ENCODE data around the gene MAP2K7. TPM values are rescaled to one million over a fixed set of nuclear protein-coding genes. Genes with fewer than 3 reads are reported as not detected.
"Not testable (repeated sequence)": the region's sequence is repeated elsewhere in the genome, so short reads cannot be mapped to it uniquely, and the experiment has no call there.

Gene MAP2K7
- total RNA-seq, 1 donor from 2014 or later = 15.4 TPM

- ATAC-seq = peak; percentile 5
Observed at GRCh38 chr19:7908742-7909461, 5.2 kb downstream of the MAP2K7 start.

DNA sequence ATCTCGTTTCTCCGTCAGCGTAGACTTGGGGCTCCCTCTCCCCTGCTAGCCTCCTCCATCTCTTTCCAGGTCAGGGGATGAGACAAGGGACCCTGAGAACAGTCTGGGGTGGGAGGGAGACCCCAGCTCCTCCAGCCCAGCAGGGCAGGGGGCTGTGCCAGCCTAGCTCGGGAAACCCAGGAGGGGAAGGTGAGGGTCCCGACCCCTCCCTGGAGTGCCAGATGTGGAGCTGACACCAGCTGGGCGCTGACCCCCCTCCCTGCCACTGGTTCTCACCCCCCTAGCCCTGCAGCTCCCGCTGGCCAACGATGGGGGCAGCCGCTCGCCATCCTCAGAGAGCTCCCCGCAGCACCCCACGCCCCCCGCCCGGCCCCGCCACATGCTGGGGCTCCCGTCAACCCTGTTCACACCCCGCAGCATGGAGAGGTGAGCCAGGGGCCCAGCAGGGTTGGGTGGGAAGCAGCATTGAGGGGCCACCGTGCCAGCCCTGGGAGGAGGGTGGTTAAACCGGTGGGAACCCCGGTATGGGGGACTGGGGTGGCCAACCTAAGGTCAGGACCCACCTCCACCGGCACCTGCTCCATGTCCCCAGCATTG is 5.9 kb downstream of the MAP2K7 start:
- no peak for ATAC-seq

DNA sequence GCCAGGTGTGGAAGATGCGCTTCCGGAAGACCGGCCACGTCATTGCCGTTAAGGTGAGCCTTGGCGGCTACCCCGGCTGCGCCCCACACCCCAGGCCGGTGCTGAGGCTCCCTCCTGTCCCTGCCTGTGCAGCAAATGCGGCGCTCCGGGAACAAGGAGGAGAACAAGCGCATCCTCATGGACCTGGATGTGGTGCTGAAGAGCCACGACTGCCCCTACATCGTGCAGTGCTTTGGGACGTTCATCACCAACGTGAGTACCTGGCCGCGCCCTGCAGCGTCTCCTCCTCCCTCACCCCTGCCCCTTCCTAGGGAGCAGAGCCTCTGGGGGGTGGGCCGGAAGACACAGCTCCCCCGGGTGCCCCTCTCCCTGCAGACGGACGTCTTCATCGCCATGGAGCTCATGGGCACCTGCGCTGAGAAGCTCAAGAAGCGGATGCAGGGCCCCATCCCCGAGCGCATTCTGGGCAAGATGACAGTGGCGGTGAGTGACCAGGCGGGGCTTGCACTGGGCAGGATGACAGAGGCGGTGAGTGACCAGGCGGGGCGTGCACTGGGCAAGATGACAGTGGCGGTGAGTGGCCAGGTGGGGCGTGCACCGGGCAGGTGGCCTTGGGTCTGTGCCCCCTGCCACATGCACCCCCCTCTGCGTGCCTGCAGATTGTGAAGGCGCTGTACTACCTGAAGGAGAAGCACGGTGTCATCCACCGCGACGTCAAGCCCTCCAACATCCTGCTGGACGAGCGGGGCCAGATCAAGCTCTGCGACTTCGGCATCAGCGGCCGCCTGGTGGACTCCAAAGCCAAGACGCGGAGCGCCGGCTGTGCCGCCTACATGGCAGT is 6.9 kb downstream of the MAP2K7 start:
- ATAC-seq = no peak

- ATAC-seq = no peak
Observed at GRCh38 chr19:7911508-7912143, 7.9 kb downstream of the MAP2K7 start.

- ATAC-seq = no peak
Observed at GRCh38 chr19:7912144-7912696, 8.5 kb downstream of the MAP2K7 start.

DNA sequence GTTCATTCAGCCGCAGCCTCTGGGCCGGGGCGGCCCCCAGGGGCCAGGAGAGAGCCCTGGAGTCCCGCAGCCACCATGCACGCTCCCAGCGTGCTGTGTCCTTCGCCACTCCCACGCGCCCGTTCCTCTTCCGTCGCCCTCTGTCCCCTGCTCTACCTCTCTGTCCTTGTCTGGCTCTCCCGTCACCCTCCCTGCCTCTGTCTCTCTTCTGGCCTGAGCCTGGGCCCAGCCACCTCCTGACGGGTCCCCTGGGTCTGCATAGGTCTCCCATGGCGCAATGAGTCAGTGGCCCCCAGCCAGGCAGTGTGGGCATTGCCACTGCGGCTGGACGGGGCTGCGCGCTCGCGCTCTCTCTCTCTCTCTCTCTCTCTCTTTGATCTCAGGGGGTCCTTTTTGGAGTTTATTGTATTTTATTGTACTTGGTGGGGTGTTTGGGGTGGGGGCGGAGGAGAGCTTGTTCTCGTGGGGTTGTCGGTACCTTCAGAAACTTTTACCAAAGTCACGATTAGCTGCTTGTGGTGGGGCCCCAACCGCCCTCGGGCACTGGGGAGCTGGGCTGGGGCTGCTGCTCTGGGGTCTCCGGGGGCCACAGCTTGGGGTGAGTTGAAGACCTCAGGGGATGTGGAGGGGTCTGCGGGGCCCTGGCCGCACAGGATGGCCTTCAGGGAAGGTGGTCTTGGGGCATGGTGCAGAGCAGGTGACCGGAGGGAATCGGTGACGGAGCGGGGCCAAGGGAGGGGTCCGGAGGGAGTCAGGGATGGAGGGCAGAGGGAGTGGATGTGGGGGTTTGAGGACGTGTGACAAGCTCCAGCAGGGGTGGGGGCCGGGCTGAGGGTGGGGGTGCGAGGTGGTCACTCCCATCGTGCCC is 9.3 kb downstream of the MAP2K7 start:
- ATAC-seq = no peak

- no peak for ATAC-seq
Observed at GRCh38 chr19:7913652-7914051, 10.0 kb downstream of the MAP2K7 start.

- no peak for ATAC-seq
Observed at GRCh38 chr19:7914099-7914498, 10.4 kb downstream of the MAP2K7 start.

DNA sequence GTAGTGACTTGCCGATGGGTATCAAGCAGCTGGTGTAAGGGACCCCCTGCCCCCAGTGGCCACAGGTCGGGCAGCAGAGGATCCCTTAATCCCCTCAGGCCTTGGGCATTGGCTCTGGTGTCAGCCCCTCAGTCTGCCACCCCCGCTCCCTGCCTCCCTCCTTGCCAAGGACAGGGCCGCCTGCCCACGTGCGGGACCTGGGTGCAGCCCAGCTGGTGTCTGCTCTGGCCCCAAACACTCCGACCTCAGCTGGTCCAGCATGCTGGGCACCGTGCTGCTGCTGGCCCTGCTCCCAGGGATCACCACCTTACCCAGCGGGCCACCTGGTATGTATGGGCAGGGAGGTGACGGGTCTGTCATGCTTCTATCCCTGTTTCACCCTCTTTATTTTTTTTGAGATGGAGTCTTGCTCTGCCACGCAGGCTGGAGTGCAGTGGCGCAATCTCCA is 10.9 kb downstream of the MAP2K7 start, which contains the start of gene TGFBR3L:
TSS of gene TGFBR3L (plus strand) at position 233 of the 448 bp plus-strand sequence.
- no peak for ATAC-seq

GRCh38 chr19:7915250-7916102 is 11.8 kb downstream of the MAP2K7 start:
- no peak for ATAC-seq

DNA sequence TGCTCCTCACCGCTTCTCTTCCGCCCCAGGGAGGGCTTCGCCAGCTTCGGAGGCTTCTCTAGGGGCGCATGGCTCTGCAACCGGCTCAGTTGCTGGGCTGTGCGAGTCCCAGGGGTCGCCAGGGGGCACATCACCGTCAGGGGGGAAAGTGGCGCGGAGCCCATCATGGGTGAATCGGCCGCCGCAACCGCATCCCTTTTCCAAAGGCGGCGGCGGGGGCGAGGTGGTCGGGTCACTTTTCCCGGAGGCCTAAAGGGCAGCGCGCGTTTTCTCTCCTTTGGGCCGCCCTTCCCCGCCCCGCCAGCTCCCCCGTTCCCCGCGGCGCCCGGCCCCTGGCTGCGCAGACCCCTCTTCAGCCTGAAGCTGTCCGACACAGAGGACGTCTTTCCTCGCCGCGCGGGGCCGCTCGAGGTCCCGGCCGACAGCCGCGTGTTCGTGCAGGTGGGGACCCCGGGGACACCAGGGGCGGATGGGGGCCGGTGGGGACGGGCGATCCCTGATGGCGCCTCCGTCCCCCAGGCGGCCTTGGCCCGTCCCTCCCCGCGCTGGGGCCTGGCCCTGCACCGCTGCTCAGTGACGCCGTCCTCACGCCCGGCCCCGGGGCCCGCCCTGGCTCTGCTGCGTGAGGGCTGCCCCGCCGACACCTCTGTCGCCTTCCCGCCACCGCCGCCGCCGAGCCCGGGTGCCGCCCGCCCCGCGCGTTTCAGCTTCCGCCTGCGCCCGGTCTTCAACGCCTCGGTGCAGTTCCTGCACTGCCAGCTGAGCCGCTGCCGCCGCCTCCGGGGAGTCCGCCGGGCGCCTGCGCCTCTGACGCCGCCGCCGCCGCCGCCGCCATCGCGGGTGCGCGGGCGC is 12.7 kb downstream of the MAP2K7 start:
- ATAC-seq = no peak

DNA sequence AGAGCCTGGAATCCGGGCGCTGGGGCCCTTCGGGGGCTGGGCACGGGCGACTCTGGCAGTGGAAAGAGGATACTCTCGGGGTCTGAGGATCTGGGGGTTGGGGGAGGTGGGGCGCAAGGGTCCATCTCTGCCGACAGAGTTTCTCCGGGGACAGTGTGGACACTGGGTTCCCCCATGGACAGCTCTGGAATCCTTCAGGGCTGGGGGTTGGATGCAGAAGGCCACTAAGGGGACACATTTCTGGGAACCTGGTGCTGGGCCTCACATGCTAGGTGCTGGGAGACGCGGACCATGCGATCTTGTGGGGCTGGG is 13.2 kb downstream of the MAP2K7 start:
- no peak for ATAC-seq

DNA sequence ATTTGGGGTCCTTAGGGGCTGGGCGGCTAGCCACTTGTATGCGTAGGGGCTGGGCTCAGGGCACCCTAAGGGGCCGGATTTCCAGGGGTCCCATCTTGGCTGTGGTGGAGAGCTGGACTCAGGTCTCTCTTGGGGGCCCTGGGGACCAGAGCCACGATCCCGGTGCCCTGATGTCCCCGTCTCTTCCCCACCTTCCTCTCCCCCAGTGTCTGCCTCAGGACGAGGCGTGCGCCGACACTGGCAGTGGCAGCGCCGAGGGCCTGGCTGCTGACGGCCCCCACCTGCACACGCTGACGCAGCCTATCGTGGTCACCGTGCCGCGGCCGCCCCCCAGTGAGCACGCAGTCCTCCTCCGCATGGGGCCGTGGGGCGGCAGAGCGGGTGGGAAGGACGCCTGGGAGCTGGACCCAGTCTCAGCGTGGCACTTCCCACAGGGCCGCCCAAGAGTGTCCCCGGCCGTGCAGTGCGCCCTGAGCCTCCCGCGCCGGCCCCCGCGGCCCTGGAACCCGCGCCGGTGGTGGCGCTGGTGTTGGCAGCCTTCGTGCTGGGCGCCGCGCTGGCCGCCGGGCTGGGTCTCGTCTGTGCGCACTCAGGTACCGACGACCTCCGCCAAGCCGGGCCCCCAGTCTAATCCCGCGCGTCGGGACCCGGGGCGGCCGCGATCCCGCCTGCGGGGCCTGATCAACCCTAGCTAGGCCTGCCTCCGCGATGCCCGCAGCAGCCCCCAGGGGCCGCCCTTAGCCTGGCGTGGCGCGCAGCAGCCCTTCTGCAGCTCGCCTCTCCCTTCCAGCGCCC is 13.8 kb downstream of the MAP2K7 start:
- no peak for ATAC-seq

DNA sequence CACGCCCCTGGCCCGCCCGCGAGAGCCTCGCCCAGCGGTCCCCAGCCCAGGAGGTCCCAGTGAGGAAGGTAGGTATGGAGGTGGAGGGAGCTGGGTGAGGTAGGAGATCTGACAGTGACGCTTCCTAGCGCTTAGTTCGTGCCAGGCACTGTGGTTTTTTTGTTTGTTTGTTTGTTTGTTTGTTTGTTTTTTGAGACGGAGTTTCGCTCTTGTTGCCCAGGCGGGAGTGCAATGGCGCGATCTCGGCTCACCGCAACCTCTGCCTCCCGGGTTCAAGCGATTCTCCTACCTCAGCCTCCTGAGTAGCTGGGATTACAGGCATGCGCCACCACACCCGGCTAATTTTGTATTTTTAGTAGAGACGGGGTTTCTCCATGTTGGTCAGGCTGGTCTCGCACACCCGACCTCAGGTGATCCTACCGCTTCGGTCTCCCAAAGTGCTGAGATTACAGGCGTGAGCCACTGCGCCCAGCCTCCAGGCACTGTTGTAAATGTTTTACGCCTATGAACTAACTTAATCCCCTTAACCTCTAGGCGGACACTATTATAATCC is 14.5 kb downstream of the MAP2K7 start:
- not testable (repeated sequence) for ATAC-seq

- no peak for ATAC-seq
Observed at GRCh38 chr19:7918615-7919421, 15.1 kb downstream of the MAP2K7 start.

- peak; percentile 60 for ATAC-seq
Observed at GRCh38 chr19:7919610-7920518, 16.2 kb downstream of the MAP2K7 start, which contains the start of gene SNAPC2. Gene SNAPC2 (plus strand): TSS chr19:7920338. CDS start chr19:7920367, 29 bp downstream.
